Stimulated activated CD4-positive, alpha-beta T cell treated with anti-CD3 and anti-CD28 coated beads, Interleukin-4, amount 100 ng/mL, for 4 hours (primary cell): Measurements from ENCODE around the gene PALM.

Experiments used
- DNase-seq, 2 experiments: peaks; one replicate each; pipeline ENCODE4 v3.0.0-alpha.2; 2020

PALM gene

DNA sequence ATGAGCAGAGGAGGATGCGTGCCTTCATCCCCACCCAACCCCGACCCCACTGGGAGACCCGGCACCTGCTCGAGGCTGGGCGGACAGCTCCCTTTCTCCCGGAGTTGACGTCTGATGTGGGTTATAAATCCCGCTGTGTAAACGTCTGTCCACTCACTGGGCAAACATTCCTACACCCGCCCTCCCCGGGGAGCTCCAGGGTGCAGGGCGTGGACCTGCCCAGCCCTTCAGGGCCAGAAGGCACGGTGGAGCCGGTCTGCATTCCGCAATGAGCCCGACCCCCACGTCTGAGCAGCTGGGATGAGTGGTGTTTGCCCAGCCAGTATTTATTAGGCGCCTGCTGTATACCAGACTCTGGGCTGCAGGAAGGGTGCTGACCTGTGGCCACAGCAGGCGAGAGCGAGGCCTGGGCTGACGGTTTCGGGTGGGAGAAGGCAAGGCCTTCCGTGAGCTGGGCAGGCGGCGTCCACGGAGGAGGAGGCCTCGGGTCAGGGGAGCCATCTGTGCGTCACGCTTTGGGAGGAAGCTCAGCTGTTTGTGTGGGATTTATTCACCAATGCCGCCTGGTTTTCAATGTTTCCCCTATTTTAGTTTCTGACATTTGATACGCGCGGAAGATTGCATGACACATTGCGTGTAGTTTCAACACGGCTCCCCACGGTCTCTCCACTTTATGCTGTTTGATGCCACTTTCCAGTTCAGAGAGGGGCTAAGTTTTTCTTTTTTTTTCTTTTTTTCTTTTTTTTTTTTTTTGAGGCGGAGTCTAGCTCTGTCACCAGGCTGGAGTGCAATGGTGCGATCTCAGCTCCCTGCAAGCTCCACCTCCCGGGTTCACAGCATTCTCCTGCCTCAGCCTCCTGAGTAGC is 44.1 kb downstream of the PALM start:
- no peak for DNase-seq

DNA sequence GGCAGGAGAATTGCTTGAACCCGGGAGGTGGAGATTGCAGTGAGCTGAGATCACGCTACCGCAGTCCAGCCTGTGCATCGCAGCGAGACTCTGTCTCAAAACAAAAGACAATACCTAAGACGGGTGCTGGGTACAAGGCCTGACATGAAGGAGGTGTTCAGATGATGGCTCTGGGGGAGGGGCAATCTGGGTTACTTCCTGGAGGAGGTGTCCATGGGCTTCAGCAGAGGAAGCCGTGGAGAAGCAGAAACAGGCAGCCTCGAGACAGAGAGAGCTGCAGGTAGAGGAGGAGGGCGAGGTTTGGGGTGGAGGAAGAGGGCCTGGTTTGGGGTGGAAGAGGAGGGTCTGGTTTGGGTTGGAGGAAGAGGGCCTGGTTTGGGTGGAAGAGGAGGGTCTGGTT is 45.8 kb downstream of the PALM start:
- no peak for DNase-seq

DNA sequence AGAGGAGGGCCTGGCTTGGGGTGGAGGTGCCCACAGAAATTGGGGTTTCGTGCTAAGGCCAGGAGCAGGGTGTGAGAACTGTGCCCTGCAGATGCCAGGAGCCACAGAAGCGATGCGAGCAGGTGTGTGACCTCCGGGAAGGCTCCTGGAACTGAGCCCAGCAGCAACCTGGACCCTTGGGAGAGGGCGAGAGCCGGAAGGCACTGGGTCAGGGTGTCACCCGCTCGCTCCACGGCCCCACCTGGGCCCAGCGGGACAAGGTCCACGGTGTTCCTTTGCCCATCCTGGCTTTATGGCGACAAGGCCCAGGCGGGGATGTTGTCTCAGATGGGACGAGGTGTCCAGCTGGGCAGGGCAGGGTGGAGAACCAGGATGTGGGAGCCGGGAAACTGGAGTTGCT is 46.3 kb downstream of the PALM start:
- DNase-seq = no peak

DNA sequence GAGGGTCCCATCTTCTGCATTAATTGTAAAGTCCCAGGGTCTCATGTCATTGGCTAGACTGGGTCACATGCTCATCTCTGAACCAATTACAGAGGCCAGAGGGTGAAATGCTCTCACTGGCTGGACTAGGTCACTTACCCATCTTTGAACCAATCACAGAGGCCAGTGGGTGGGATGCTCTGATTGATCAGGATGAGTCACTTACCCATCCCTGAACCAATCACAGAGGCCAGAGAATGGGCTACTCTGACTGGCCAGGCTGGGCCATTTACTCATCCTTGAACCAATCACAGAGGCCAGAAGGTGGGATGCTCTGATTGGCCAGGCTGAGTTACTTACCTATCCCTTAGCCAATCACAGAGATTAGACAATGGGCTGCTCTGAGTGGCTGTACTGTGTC is 47.5 kb downstream of the PALM start:
- no peak for DNase-seq

DNA sequence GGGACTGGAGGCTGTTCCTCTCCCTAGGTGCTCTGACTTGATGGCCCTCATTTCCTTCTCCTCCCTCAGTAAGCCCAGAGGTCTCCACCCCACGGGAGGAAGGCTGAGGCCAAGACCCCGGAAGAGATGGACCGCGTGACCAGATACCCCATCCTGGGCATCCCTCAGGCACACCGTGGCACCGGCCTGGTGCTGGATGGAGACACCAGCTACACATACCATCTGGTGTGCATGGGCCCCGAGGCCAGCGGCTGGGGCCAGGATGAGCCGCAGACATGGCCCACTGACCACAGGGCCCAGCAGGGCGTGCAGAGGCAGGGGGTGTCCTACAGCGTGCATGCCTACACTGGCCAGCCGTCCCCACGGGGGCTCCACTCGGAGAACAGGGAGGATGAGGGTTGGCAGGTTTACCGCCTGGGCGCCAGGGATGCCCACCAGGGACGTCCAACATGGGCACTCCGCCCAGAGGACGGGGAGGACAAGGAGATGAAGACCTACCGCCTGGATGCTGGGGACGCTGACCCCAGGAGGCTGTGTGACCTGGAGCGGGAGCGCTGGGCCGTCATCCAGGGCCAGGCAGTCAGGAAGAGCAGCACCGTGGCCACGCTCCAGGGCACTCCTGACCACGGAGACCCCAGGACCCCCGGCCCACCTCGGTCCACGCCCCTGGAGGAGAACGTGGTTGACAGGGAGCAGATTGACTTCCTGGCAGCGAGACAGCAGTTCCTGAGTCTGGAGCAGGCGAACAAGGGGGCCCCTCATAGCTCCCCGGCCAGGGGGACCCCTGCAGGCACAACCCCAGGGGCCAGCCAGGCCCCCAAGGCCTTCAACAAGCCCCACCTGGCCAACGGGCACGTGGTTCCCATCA is 48.3 kb downstream of the PALM start:
- DNase-seq = no peak

DNA sequence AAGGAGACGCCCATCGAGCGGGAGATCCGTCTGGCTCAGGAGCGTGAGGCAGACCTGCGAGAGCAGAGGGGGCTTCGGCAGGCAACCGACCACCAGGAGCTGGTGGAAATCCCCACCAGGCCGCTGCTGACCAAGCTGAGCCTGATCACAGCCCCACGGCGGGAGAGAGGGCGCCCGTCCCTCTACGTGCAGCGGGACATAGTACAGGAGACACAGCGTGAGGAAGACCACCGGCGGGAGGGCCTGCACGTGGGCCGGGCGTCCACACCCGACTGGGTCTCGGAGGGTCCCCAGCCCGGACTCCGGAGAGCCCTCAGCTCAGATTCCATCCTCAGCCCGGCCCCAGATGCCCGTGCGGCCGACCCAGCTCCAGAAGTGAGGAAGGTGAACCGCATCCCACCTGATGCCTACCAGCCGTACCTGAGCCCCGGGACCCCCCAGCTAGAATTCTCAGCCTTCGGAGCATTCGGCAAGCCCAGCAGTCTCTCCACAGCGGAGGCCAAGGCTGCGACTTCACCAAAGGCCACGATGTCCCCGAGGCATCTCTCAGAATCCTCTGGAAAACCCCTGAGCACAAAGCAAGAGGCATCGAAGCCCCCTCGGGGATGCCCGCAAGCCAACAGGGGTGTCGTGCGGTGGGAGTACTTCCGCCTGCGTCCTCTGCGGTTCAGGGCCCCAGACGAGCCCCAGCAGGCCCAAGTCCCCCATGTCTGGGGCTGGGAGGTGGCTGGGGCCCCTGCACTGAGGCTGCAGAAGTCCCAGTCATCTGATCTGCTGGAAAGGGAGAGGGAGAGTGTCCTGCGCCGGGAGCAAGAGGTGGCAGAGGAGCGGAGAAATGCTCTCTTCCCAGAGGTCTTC is 49.3 kb downstream of the PALM start:
- DNase-seq = no peak

DNA sequence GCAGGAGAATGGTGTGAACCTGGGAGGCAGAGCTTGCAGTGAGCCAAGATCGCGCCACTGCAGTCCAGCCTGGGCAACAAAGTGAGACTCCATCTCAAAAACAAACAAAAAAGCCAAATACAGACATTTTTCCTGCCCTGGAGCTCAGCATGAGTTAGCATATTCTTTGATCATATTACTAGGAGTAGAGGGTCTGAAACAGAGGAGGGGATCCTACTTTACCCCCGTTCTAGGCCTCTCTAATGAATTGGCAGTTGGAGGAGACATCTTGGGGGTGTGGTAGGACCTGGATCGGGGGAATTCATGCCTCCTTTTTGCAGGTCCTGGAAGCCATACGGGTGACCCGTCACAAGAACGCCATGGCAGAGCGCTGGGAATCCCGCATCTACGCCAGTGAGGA is 54.4 kb downstream of the PALM start:
- no peak for DNase-seq

DNA sequence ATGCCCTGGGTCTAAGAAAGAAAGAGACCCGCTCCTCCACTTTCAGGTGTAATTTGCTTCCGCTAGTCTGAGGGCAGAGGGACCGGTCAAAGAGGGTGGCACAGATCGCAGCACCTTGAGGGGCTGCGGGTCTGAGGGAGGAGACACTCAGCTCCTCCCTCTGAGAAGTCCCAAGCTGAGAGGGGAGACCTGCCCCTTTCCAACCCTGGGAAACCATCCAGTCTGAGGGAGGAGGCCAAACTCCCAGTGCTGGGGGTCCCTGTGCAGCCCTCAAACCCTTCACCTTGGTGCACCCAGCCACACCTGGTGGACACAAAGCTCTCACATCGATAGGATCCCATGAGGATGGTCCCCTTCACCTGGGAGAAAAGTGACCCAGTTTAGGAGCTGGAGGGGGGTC is 55.1 kb downstream of the PALM start:
- no peak for DNase-seq

DNA sequence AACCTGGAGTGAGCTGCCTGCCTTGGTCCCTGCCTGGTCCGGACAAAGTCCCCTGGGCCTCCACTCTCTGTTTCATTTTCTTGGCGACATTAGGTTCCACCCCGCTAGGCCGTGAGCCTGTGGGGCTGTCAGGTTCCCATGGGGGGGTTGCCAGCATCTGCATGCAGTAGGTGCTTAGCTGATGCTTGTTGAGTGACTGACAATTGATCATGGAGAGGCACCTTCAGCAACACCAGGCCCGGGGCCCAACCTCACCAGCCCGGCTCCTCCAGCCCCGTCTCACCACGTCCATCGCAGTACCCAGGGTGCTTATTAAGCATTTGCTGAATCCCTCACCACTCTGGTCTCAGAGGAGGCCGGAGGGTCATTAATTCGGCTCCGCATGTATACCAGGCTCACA is 55.6 kb downstream of the PALM start:
- no peak for DNase-seq

DNA sequence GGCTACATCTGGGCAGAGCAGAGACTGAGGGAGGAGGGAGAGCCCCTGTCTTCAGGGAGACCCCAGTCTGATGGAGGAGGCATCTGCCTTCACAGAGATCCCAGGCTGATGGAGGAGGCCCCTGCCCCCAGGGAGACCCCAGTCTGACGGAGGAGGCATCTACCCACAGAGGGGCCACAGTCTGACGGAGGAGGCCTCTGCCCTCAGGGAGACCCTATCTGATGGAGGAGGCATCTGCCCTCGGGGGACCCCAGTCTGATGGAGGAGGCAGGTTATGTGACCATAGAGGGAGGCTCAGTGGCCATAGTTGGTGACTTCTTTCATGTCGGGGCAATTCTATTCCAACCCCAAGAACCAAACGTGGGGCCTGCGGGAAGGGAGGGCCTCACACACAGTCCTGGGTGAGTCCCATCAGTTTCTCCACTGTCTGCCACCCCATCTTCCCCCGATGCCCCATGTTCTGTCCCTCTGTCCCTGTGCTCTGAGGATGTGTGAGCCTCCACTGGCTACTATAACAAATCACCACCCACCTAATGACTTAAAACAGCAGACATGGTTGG is 56.5 kb downstream of the PALM start:
- DNase-seq = no peak

DNA sequence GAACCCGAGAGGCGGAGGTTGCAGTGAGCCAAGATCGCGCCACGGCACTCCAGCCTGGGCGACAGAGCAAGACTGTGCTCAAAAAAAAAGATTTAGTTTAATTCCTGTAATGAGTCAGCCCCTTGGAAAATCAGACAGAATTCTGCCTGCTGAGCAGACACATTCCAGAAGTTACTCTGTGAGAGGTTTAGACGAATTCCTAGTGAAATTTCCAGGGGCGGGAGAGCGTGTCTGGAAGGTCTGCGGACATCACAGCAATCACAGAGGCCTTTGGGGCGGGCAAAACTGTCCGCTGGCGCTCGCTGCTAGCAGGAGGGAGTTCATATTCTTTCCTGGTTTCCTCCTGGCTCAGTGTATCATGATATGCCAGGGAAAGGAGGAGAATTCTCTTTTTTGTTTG is 59.7 kb downstream of the PALM start:
- DNase-seq = no peak

DNA sequence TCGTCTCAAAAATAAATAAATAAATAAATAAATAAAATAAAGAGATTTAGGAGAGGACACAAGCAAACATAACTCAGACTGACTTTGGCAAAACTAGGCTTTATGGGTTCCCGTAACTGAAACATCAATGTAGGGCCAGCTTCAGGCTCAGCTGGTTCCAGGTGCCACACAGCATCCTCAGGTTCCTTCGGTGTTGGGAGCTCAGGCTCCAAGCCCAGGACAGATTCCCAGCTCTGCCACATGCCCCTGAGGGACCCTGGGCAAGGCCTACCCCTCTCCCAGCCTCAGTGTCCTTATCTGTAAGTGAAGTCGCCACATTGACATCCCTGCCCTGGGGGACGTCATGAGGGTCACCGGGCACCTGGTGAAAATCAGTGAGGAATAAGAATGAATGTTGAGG is 60.9 kb downstream of the PALM start:
- DNase-seq = no peak

DNA sequence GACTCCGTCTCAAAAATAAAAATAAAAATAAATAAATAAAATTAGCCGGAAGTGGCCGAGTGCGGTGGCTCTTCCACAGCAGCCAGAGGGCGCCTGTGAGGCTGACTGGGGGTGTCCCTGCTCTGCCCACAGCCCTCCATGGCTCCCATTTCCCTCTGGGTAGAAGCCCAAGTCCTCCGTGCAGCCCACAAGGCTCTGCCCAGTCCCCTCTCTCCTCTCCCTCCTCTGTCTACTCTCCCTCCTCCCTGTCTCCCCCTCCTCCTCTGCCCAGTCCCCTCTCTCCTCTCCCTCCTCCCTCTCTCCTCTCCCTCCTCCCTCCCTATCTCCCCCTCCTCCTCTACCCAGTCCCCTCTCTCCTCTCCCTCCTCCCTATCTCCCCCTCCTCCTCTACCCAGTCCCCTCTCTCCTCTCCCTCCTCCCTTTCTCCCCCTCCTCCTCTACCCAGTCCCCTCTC is 62.6 kb downstream of the PALM start:
- no peak for DNase-seq

DNA sequence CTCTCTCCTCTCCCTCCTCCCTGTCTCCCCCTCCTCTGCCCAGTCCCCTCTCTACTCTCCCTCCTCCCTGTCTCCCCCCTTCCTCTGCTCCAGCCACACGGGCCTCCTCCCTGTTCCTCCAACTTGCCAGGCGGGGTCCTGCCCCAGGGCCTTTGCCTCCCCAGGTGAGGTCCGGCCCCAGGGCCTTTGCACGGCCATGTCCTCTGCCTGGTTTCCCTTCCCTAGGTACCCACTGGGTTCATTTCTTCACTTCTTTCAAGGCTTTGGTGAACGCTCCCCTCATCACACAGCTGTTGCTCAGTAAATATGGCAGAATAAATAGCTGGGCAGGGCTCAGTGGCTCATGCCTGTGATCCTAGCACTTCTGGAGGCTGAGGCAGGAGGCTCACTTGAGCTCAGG is 63.3 kb downstream of the PALM start:
- no peak for DNase-seq

DNA sequence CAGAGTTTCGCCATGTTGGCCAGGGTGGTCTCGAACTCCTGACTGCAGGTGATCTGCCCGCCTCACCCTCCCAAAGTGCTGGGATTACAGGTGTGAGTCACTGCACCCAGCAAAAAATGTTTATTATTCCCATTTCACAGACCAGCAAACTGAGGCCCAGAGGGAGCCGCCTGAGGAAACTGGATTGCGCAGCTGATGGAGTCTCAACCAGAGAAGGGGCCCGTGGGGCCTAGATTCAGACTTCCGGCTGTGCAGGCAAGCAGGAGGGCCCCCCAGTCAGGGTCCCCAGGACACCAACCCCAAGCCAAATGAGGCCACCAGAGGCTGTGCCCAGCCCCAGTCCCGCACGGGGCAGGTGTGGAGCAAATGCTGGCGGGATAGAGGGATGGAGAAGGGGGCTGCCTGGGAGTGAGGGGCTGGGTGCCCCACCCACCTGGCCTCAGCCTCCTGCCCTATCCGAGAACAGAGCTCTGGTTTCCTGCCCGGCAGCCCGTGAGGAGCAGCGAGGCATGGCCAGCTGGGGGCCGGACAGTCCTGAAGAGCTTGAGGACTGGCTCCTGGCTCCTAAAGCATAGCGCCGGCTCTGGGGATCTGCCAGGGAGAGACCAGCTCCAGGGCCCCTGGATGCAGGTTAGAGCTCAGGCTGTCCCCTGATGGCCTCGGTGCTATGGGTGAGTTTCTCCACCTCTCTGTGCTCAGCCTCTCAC is 64.1 kb downstream of the PALM start:
- DNase-seq = no peak

DNA sequence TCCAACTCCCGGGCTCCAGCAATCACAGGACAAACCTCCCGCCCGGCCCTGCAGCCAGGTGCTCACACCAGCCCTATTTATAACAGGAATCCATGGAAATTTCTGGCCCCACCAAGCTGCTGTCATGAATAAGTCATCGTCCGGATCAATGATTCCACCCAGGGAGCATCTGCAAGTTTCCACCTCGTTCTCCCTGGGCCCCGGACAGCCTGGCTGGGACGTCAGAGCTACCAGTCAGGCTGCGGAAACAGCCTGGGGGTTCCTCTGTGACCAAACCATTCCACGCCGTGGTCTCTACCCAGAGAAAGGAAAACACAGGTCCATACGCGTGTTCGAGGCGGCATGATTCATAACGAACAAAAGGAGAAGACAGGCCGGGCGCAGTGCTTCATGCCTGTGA is 67.8 kb downstream of the PALM start:
- no peak for DNase-seq

DNA sequence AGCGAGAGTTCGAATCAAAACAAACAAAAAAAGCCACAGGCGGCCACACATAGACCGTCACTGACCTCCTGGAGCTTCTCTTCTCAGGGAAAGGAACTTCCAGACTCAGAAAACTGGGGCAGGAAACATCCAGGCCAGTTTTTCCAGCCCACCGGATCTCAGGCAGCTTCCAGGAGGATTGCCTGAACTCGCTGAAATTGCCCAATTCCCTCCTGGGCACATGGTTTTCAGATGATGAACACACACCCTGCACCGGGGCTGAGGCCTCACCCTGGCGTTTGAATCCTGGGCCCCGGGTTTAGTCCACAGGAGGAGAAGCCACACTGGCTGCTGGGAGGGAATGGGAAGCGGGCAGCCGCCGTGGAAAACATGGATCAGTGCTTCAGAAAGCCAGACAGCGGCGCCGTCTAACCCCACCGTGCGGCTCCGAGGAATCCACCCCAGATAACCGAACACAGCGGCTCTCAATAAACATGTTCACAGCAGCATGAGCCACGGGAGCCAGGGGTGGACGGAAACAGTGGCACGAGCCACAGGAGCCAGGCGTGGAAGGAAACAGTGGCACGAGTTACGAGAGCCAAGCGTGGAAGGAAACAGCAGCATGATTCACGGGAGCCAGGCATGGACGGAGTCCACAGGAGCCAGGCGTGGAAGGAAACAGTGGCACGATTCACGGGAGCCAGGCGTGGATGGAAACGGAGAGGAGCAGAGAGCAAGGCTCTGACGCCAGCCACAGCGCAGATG is 70.3 kb downstream of the PALM start:
- DNase-seq = no peak

DNA sequence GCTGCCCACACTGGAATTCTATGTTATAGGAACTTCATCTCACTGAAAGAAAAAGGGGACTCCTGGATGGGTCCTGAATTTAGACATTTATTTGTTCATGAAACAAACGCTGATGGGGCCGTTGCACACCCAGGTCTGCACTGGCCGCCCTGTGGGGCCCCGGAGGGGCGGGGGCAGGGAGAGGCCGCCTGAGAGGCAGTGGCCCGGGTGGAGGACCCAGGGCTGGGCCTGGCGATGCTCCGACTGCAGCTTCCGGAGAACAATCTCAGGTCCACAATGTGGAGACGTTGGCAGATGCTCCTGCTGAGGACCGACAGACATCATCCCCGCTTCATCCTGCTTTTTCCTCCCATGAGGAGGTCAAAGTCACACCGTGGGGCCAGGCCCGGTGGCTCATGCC is 72.2 kb downstream of the PALM start:
- no peak for DNase-seq

DNA sequence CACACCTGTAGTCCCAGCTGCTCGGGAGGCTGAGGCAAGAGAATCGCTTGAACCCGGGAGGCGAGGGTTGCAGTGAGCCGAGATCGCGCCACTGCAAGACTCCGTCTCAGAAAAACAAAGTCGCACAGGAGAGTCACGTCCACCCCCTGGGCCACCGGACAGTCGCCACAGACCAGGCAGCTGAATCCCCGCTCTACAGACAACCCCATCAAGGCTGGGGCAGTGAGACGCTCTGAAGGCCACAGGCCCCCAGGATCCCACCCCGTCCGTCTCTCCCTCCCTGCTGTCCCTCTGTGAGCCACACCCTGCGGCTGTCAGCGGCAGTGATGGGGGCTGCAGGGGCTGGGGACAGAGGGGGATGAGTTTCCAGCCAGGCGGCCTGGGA is 73.1 kb downstream of the PALM start:
- DNase-seq = no peak

DNA sequence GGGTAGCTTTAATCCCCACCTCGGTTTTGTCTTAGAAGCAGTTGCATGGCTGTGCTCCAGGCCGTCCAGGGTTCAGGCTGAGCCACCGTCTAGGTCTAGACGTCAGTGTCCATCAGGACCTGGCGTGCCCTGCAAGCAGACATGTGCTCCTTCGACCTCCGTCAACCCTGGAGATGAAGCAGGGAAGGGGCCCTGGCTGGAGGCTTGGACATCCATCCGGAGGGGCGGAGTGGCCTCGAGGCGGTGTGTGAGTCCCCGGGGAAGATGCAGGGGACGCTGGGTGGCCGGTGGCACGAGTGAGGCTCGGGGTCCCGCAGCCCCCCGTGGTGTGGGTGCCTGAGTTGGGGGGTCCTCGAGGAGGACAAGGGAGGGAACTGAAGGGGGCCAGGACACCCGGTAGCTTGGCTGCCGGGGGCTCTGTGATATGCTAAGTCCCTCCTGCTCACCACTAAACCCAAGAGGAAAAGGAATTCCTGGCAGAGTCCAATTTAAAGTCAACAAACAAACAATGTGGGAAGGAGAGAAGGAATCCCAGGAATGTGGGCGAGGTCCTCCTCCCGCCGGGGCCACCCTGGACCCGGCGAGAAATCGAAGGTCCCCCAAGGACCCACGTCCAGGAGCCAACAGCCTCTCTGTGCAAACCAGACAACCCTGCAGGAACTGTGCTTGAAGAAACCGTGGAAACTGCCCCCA is 73.6 kb downstream of the PALM start:
- DNase-seq = no peak
